OCI-LY3 (cell line): ENCODE data around the gene ZKSCAN1.
"Not testable (repeated sequence)": the region's sequence is repeated elsewhere in the genome, so short reads cannot be mapped to it uniquely, and the experiment has no call there.

ENCODE experiments used
- H2AFZ ChIP-seq: fragments of 200-600, 300-600 bp; shearing (Covaris generic); 2 replicates; pipeline ENCODE4 v1.6.0; 2014; ENCODE audit warnings: antibody characterized with exemption, low read depth, low read length
- H3K27ac ChIP-seq: fragments of 200-600, 300-600 bp; sonication (generic); 2 replicates; pipeline ENCODE4 v1.5.1; 2014; ENCODE audit warnings: mild to moderate bottlenecking, low read length, moderate library complexity, mixed read lengths
- H3K27me3 ChIP-seq: fragments of 200-600, 300-600 bp; sonication (generic); 2 replicates; pipeline ENCODE4 v1.6.1; 2014; ENCODE audit warnings: low read depth, low read length, mixed read lengths
- H3K36me3 ChIP-seq: fragments of 200-600, 300-600 bp; sonication (generic); replicated peaks from 2 replicates; pipeline ENCODE3; 2014; ENCODE audit warnings: low read depth, low read length, mixed read lengths
- H3K4me1 ChIP-seq: fragments of 300-600, 200-600 bp; sonication (generic); 2 replicates; pipeline ENCODE4 v1.6.1; 2014; ENCODE audit warnings: low read length, mixed read lengths
- H3K4me2 ChIP-seq: fragments of 200-600, 300-600 bp; sonication (generic); 2 replicates; pipeline ENCODE4 v1.6.1; 2014; ENCODE audit warnings: low read length, mixed read lengths
- H3K4me3 ChIP-seq: fragments of 300-600, 200-600 bp; sonication (generic); 2 replicates; pipeline ENCODE4 v1.5.1; 2014; ENCODE audit warnings: antibody characterized with exemption, mild to moderate bottlenecking, low read length, moderate library complexity
- H3K79me2 ChIP-seq: fragments of 300-600, 200-600 bp; shearing (Covaris generic); 2 replicates; pipeline ENCODE4 v1.6.1; 2014; ENCODE audit warnings: mild to moderate bottlenecking, low read length, mixed read lengths
- H3K9ac ChIP-seq: fragments of 300-600, 200-600 bp; shearing (Covaris generic); 2 replicates; pipeline ENCODE4 v1.6.0; 2014; ENCODE audit warnings: mild to moderate bottlenecking, low read length, moderate library complexity
- H3K9me3 ChIP-seq: fragments of 200-600, 300-600 bp; shearing (Covaris generic); 2 replicates; pipeline ENCODE4 v1.6.1; 2014; ENCODE audit warnings: low read length, mixed read lengths; ENCODE audit not compliant: insufficient read depth
- H4K20me1 ChIP-seq: fragments of 200-600, 300-600 bp; sonication (generic); 2 replicates; pipeline ENCODE4 v1.6.1; 2016; ENCODE audit warnings: low read length, mixed read lengths; ENCODE audit not compliant: insufficient read depth
- EZH2phosphoT487 ChIP-seq: fragments of 200-600 bp; shearing (Covaris generic); IDR thresholded peaks from 2 replicates; pipeline ENCODE4 v1.6.1; 2018; ENCODE audit warnings: antibody characterized with exemption, mixed run types, low read depth
- TF ChIP-seq, protein P1 (sequence below): fragments of 200-600, 300-600 bp; sonication (generic); IDR thresholded peaks from 2 replicates; pipeline ENCODE4 v1.5.1; 2014; ENCODE audit warnings: antibody characterized with exemption, low read length, low read depth

ZKSCAN1 gene

DNA sequence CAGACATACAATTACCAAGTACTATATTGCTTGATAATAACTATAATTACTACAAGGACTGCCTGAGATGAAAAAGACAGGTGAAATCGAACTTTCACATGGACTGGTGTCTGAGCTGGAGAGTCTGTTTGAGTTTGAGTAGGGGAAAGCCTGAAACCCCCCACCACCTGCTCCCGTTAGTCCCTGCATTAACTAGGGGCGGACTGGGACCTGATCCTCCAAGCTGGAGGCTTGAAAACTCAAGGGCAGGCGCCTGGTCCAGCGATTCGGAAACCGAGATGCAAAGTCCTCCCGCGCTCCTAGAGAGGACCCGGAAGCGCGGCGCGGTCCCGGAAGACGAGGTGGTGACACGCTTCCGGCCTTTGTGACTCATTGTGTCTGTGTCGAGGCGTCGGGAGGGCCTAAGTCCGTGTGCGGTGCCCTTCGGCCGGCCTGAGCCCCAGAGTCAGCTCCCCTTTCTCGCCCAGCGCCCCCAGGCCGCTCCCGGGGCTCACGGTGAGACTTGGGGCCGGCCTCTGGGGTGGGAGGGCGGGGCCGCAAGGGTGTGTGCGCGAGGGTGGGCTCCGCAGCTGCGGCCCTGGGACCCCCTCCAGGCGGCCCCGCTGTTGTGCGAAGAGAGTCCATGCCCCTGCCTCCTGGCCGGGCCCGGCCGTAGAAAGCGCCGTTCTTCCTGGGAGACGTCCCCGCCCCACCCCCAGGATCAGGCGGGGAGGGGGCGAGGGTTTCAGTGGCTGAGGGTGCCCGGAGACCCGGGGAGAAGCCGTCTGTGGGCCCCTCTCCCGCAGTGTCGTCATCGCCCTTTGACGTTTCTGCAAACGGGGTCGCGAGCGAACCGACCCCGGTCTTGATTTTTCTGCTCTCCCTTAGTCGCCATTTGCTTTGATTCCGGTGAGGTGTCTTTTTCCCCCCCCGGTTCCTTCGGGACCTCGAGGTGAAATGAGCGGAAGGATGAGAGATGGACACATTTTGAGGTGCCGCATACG, at the start of gene ZKSCAN1:
Gene ZKSCAN1, plus strand, starts transcription at position 365 of the 983 bp plus-strand sequence. CDS start 7,911 bp downstream, outside the sequence.
- Histone ChIP-seq H3K27me3 (no peaks in the 10 kb centered on the region), H2AFZ (peak within 1 kb of the TSS; percentile 88), H4K20me1 (0 out of 2 replicates have a peak, but pooled peaks cover 7% of the 10 kb centered on the region), H3K79me2 (peaks cover 51% of the 10 kb centered on the region), H3K4me2 (peak within 1 kb of the TSS; percentile 90), H3K9me3 (no peaks in the 10 kb centered on the region), H3K4me1 (peaks cover 12% of the 10 kb centered on the region), H3K4me3 (peak within 1 kb of the TSS; percentile 79), H3K27ac (no peak within 1 kb of the TSS), H3K36me3 (peaks cover 11% of the 10 kb centered on the region), H3K9ac (peak within 1 kb of the TSS; percentile 79)
- TF ChIP-seq, protein P1, sequence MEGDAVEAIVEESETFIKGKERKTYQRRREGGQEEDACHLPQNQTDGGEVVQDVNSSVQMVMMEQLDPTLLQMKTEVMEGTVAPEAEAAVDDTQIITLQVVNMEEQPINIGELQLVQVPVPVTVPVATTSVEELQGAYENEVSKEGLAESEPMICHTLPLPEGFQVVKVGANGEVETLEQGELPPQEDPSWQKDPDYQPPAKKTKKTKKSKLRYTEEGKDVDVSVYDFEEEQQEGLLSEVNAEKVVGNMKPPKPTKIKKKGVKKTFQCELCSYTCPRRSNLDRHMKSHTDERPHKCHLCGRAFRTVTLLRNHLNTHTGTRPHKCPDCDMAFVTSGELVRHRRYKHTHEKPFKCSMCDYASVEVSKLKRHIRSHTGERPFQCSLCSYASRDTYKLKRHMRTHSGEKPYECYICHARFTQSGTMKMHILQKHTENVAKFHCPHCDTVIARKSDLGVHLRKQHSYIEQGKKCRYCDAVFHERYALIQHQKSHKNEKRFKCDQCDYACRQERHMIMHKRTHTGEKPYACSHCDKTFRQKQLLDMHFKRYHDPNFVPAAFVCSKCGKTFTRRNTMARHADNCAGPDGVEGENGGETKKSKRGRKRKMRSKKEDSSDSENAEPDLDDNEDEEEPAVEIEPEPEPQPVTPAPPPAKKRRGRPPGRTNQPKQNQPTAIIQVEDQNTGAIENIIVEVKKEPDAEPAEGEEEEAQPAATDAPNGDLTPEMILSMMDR: no peak
- no peak for TF ChIP-seq EZH2phosphoT487

DNA sequence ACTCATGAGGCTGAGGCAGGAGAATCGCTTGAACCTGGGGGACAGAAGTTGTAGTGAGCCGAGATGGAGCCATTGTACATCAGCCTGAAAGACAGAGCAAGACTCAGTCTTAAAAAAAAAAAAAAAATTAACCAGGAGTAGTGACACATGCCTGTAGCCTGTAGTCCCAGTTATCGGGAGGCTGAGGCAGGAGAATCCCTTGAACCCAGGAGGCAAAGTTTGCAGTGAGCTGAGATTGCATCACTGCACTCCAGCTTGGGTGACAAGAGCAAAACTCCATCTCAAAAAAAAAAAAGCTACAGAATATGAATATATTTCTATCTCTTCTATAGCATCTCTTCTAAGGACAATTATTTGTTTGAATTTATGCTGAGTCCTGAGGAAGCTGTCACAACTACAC, 46.1 kb upstream of the ZKSCAN1 start:
- Histone ChIP-seq H3K4me1 (no peaks in the 10 kb centered on the region), H2AFZ (no peak overlapping the region), H3K9me3 (no peaks in the 10 kb centered on the region), H3K36me3 (no peaks in the 10 kb centered on the region), H3K27ac (no peak overlapping the region), H3K27me3 (0 out of 2 replicates have a peak, but pooled peaks cover 2% of the 10 kb centered on the region), H3K9ac (no peak overlapping the region), H4K20me1 (no peaks in the 10 kb centered on the region), H3K79me2 (no peaks in the 10 kb centered on the region), H3K4me2 (no peak overlapping the region), H3K4me3 (no peak overlapping the region)
- TF ChIP-seq, protein P1: no peak
- TF ChIP-seq EZH2phosphoT487: no peak

DNA sequence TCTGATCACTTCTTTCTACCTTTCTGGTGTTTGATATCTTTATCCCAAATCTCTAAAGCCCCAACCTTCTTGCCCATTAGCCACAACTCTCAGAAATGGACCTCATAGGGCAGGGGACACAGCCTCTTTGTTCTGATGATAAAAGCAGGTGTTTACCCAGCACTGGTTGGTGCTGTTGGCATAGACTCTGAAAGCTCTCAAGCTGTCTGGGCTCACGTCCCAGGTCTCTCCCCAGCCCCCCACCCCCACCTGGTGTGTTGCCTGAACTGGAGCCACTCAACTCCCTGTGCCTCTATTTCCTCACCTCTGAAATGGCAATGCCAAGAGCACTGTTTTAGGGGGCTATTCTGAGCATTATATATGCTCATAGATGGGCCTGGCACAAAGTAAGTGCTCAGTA, 45.6 kb upstream of the ZKSCAN1 start:
- H3K4me1 ChIP-seq, H3K79me2 ChIP-seq, H3K4me3 ChIP-seq, H3K9ac ChIP-seq, H4K20me1 ChIP-seq, H3K27me3 ChIP-seq, H2AFZ ChIP-seq, H3K4me2 ChIP-seq, H3K27ac ChIP-seq, H3K9me3 ChIP-seq, H3K36me3 ChIP-seq: not testable (repeated sequence)

DNA sequence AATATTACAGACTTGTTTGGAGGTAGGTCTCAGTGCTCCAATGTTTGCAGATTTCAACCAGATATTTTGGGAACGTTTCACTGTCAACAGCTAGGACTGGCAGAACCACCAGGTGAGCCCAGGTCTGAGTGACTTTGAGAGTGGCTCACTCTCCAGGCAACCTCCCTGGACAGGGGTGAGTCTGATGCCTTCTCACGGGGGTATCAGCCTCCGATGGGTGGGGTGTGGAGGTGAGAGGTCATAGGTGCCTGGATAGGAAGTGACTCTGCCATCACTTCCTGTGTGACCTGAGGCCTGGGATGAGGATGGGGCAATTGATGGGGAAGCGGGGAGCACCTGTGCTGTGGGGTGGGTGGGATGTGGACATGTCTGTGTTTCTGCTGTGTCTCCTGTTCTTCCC, 44.2 kb upstream of the ZKSCAN1 start:
- Histone ChIP-seq H3K27me3 (peaks cover 8% of the 10 kb centered on the region), H3K27ac (no peak overlapping the region), H3K9me3 (no peaks in the 10 kb centered on the region), H3K4me1 (no peaks in the 10 kb centered on the region), H3K36me3 (no peaks in the 10 kb centered on the region), H3K79me2 (no peaks in the 10 kb centered on the region), H3K4me3 (no peak overlapping the region), H2AFZ (no peak overlapping the region), H3K9ac (no peak overlapping the region), H4K20me1 (no peaks in the 10 kb centered on the region), H3K4me2 (no peak overlapping the region)
- TF ChIP-seq, protein P1: no peak
- no peak for TF ChIP-seq EZH2phosphoT487

DNA sequence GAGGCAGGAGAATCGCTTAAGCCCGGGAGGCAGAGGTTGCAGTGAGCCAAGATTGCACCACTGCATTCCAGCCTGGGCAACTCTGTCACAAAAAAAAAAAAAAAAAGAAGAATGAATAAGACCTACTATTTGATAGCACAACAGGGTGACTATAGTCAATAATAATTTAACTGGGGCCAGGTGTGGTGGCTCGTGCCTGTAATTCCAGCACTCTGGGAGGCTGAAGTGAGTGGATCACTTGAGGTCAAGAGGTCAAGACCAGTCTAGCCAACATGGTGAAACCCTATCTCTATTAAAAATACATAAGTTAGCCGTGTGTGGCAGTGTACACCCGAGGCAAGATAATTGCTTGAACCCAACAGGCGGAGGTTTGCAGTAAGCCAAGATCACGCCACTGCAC, 41.6 kb upstream of the ZKSCAN1 start:
- not testable (repeated sequence) for H4K20me1 ChIP-seq, H3K79me2 ChIP-seq, H3K9ac ChIP-seq, H3K4me2 ChIP-seq, H3K4me3 ChIP-seq, H2AFZ ChIP-seq, H3K4me1 ChIP-seq, H3K27ac ChIP-seq, H3K9me3 ChIP-seq, H3K36me3 ChIP-seq
- H3K27me3 ChIP-seq: peaks cover 13% of the 10 kb centered on the region
